ENCODE data around the gene RIMBP2. TPM values are rescaled to one million over a fixed set of nuclear protein-coding genes. Genes with fewer than 3 reads are reported as not detected.

RIMBP2 gene
- total and polyA plus RNA-seq, 2 experiments from 2014 or later: 0.31 to 0.37 TPM

DNA sequence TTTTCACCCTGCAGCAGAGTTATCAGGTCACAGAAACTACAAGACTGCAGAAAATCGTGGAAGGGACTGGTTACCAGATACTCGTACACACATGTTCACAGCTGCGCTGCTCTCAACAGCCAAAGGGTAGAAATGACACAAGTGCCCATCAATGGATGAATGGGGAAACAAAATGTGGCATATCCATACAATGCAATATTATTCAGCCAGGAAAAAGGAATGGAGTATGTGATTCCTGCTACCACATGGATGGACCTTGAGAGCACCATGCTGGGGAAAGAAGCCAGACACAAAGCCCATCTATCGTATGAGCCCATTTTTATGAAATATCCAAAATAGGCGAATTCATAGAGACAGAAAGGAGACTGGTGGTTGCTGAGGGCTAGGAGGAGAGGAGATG lies 1.7 kb upstream of the RIMBP2 start:
- TF ChIP-seq STAT1 (IDR thresholded peaks at IDR 0.05; ENCODE audit: unreplicated experiment) (no peak), NANOG (IDR thresholded peaks at IDR 0.05; ENCODE audit: borderline replicate concordance) (no peak), ZNF114 (CRISPR knock-in tag; IDR thresholded peaks at IDR 0.05) (no peak)
- TF ChIP-seq, protein P1, sequence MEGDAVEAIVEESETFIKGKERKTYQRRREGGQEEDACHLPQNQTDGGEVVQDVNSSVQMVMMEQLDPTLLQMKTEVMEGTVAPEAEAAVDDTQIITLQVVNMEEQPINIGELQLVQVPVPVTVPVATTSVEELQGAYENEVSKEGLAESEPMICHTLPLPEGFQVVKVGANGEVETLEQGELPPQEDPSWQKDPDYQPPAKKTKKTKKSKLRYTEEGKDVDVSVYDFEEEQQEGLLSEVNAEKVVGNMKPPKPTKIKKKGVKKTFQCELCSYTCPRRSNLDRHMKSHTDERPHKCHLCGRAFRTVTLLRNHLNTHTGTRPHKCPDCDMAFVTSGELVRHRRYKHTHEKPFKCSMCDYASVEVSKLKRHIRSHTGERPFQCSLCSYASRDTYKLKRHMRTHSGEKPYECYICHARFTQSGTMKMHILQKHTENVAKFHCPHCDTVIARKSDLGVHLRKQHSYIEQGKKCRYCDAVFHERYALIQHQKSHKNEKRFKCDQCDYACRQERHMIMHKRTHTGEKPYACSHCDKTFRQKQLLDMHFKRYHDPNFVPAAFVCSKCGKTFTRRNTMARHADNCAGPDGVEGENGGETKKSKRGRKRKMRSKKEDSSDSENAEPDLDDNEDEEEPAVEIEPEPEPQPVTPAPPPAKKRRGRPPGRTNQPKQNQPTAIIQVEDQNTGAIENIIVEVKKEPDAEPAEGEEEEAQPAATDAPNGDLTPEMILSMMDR (conservative IDR thresholded peaks at IDR 0.05; ENCODE audit: low read depth in 2 of 2): no peak
- Histone ChIP-seq H3K4me3 (no peak overlapping the region), H3K4me2 (no peak overlapping the region), H3K9me2 (ENCODE audit: insufficient read depth) (no peaks in the 10 kb centered on the region), H3K27me3 (ENCODE audit: insufficient read depth) (peaks cover 59% of the 10 kb centered on the region), H2AFZ (no peak overlapping the region), H3K4me1 (ENCODE audit: insufficient read depth) (peaks cover 6% of the 10 kb centered on the region; the same call in 1 of the 2 replicates), H4K20me1 (replicated peaks; ENCODE audit: insufficient read depth) (no peaks in the 10 kb centered on the region), H3K79me2 (replicated peaks; ENCODE audit: insufficient read depth) (no peaks in the 10 kb centered on the region), H3K36me3 (ENCODE audit: insufficient read depth) (no peaks in the 10 kb centered on the region), H3F3A (replicated peaks; ENCODE audit: low read depth) (no peaks in the 10 kb centered on the region), H3K27ac (ENCODE audit: low read depth) (no peak overlapping the region)
- Mint-ChIP-seq H3K4me1 (peaks cover 2% of the 10 kb centered on the region; the same call in 1 of the 3 replicates), H3K36me3 (ENCODE audit: low read depth) (peaks cover 12% of the 10 kb centered on the region), H3K4me3 (no peak overlapping the region), H3K9me3 (peaks cover 65% of the 10 kb centered on the region), H3K27ac (no peak overlapping the region), H3K27me3 (ENCODE audit: insufficient read depth, low read depth, poor library complexity) (peaks cover 48% of the 10 kb centered on the region)
- no peak for ATAC-seq
- no peak for DNase-seq (ENCODE audit: low spot score)

DNA sequence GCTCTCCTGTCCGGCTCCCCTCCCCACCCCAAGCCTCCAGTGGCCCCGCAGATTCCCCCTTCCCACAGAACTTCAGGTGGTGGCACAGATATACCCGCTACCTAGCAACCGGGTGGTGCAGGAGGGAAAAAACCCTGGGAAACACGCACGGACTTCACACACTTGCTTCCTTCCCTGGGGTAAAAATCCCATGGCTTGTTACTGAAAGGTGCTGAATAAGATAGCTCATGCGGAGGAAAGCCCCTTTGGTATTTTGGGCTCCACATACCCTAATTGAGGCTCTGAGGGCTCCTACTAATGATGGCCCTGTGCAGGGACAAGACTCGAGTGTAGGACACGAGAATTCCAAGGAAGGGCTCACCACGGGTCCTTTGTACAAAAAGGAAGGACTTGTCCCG lies 869 bp upstream of the RIMBP2 start:
- Histone ChIP-seq H3K4me1 (ENCODE audit: insufficient read depth) (peaks cover 6% of the 10 kb centered on the region; the same call in 1 of the 2 replicates), H3K27ac (ENCODE audit: low read depth) (no peak overlapping the region), H3K9me2 (ENCODE audit: insufficient read depth) (no peaks in the 10 kb centered on the region), H3K4me2 (peak overlapping the region; percentile 83), H3K36me3 (ENCODE audit: insufficient read depth) (no peaks in the 10 kb centered on the region), H2AFZ (peak overlapping the region; percentile 90; the same call in 1 of the 2 replicates), H3K27me3 (ENCODE audit: insufficient read depth) (peaks cover 66% of the 10 kb centered on the region), H3K4me3 (peak overlapping the region; percentile 74), H3K79me2 (replicated peaks; ENCODE audit: insufficient read depth) (no peaks in the 10 kb centered on the region), H4K20me1 (replicated peaks; ENCODE audit: insufficient read depth) (no peaks in the 10 kb centered on the region), H3F3A (replicated peaks; ENCODE audit: low read depth) (no peaks in the 10 kb centered on the region)
- Mint-ChIP-seq H3K27ac (no peak overlapping the region), H3K36me3 (ENCODE audit: low read depth) (peaks cover 19% of the 10 kb centered on the region), H3K4me1 (peaks cover 2% of the 10 kb centered on the region; the same call in 1 of the 3 replicates), H3K27me3 (ENCODE audit: insufficient read depth, low read depth, poor library complexity) (peaks cover 48% of the 10 kb centered on the region), H3K4me3 (peak overlapping the region; percentile 75), H3K9me3 (peaks cover 65% of the 10 kb centered on the region)
- ATAC-seq: no peak
- no peak for DNase-seq (ENCODE audit: low spot score)
- TF ChIP-seq JUNB (IDR thresholded peaks at IDR 0.05; ENCODE audit: unreplicated experiment): no peak
- TF ChIP-seq CREB1 (CRISPR knock-in tag; IDR thresholded peaks at IDR 0.05; ENCODE audit: low read depth): no peak
- TF ChIP-seq NANOG (IDR thresholded peaks at IDR 0.05; ENCODE audit: borderline replicate concordance): no peak
- TF ChIP-seq ZNF331 (CRISPR knock-in tag; IDR thresholded peaks at IDR 0.05; ENCODE audit: low read depth): no peak
- TF ChIP-seq EZH2phosphoT487 (IDR thresholded peaks at IDR 0.05; ENCODE audit: unreplicated experiment): no peak
- no peak for TF ChIP-seq ZNF114 (CRISPR knock-in tag; IDR thresholded peaks at IDR 0.05)
- no peak for TF ChIP-seq POLR2AphosphoS5 (IDR thresholded peaks at IDR 0.05; ENCODE audit: low read depth)
- TF ChIP-seq EZH2 (IDR thresholded peaks at IDR 0.05; ENCODE audit: low read depth, unreplicated experiment): no peak
- TF ChIP-seq STAT1 (IDR thresholded peaks at IDR 0.05; ENCODE audit: unreplicated experiment): no peak
- TF ChIP-seq, protein P2, sequence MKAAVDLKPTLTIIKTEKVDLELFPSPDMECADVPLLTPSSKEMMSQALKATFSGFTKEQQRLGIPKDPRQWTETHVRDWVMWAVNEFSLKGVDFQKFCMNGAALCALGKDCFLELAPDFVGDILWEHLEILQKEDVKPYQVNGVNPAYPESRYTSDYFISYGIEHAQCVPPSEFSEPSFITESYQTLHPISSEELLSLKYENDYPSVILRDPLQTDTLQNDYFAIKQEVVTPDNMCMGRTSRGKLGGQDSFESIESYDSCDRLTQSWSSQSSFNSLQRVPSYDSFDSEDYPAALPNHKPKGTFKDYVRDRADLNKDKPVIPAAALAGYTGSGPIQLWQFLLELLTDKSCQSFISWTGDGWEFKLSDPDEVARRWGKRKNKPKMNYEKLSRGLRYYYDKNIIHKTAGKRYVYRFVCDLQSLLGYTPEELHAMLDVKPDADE (IDR thresholded peaks at IDR 0.05): no peak
- TF ChIP-seq, protein P3, sequence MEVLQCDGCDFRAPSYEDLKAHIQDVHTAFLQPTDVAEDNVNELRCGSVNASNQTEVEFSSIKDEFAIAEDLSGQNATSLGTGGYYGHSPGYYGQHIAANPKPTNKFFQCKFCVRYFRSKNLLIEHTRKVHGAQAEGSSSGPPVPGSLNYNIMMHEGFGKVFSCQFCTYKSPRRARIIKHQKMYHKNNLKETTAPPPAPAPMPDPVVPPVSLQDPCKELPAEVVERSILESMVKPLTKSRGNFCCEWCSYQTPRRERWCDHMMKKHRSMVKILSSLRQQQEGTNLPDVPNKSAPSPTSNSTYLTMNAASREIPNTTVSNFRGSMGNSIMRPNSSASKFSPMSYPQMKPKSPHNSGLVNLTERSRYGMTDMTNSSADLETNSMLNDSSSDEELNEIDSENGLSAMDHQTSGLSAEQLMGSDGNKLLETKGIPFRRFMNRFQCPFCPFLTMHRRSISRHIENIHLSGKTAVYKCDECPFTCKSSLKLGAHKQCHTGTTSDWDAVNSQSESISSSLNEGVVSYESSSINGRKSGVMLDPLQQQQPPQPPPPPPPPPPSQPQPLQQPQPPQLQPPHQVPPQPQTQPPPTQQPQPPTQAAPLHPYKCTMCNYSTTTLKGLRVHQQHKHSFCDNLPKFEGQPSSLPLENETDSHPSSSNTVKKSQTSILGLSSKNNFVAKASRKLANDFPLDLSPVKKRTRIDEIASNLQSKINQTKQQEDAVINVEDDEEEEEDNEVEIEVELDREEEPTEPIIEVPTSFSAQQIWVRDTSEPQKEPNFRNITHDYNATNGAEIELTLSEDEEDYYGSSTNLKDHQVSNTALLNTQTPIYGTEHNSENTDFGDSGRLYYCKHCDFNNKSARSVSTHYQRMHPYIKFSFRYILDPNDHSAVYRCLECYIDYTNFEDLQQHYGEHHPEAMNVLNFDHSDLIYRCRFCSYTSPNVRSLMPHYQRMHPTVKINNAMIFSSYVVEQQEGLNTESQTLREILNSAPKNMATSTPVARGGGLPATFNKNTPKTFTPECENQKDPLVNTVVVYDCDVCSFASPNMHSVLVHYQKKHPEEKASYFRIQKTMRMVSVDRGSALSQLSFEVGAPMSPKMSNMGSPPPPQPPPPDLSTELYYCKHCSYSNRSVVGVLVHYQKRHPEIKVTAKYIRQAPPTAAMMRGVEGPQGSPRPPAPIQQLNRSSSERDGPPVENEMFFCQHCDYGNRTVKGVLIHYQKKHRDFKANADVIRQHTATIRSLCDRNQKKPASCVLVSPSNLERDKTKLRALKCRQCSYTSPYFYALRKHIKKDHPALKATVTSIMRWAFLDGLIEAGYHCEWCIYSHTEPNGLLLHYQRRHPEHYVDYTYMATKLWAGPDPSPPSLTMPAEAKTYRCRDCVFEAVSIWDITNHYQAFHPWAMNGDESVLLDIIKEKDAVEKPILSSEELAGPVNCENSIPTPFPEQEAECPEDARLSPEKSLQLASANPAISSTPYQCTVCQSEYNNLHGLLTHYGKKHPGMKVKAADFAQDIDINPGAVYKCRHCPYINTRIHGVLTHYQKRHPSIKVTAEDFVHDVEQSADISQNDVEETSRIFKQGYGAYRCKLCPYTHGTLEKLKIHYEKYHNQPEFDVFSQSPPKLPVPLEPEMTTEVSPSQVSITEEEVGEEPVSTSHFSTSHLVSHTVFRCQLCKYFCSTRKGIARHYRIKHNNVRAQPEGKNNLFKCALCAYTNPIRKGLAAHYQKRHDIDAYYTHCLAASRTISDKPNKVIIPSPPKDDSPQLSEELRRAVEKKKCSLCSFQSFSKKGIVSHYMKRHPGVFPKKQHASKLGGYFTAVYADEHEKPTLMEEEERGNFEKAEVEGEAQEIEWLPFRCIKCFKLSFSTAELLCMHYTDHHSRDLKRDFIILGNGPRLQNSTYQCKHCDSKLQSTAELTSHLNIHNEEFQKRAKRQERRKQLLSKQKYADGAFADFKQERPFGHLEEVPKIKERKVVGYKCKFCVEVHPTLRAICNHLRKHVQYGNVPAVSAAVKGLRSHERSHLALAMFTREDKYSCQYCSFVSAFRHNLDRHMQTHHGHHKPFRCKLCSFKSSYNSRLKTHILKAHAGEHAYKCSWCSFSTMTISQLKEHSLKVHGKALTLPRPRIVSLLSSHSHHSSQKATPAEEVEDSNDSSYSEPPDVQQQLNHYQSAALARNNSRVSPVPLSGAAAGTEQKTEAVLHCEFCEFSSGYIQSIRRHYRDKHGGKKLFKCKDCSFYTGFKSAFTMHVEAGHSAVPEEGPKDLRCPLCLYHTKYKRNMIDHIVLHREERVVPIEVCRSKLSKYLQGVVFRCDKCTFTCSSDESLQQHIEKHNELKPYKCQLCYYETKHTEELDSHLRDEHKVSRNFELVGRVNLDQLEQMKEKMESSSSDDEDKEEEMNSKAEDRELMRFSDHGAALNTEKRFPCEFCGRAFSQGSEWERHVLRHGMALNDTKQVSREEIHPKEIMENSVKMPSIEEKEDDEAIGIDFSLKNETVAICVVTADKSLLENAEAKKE (CRISPR knock-in tag; IDR thresholded peaks at IDR 0.05): no peak
